HL-60/S4 treated with phorbol 12-myristate 13-acetate at 8.2 ng/mL for 4 days and 3 days (cell line): ENCODE results near the gene TREX2.

Experiments used
- in situ Hi-C: fragments of 300-500 bp; cut with MboI; formaldehyde crosslinking; loops from 2 replicates; pipeline ENCODE4 v1.15.0; 2022; ENCODE audit warnings: low sequenced_read_pairs

TREX2 gene

DNA sequence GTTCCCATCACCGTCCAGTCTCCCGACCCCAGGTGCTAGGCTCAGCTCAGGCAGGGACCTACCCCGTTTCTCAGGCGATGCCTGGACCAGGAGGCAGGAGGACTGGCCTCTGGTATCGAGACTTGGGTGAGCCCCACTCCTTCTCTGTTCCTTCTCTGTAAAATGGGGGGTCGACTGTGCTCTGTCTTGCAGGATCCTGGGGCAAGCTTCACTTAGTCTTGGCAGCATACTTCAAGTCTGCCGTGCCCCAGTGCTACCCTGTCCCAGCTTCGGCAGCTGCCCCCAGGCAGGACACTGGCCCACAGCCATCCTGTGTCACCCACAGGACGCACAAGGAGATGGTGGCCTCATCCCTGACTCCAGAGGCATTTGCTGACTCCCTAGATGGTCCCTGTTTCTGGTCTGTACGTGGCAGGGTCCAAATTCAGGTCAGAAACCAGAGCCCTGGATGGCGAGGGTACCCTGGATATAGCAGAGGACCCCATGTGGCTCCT is 31.6 kb upstream of the TREX2 start:
- in situ Hi-C loops, result loop anchor here (25.0 kb wide), 1 partner anchor 540 kb away; no protein-coding TSS in a partner anchor

DNA sequence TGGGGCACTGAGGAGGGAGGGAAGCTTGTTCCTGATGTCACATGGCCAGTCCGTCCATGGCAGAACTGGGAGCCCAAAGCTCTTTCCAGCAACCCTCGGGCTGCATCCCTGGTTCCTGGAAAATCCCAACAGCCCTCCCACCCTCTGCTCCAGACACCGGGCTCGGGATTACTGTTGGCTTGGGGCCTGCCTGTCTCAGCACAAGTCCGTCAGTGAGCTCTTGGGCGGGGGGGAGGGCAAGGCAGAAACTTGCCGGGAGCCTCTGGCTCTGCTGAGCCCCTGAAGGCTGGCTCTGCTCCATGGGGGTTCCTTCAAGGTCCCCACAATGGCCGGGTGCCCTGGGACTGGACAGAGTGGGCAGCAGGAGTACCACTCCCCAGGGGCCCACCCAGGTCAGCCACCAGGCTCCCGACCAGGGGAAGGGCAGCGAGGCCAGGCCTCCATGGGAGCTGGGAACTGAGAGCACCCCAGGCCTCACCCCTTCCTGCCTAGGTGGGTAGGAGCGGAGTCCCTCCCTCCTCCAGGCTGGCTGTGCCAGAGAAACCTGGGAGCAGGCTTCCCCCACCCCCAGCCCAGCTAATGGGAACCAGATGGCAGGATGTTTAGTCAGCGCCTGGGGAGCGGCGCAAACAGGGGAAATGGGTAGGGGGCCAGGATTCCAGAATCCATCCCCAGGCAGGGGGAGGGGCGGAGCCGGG is 31.0 kb upstream of the TREX2 start:
- in situ Hi-C loops, result loop anchor here (25.0 kb wide), 1 partner anchor 540 kb away; no protein-coding TSS in a partner anchor

DNA sequence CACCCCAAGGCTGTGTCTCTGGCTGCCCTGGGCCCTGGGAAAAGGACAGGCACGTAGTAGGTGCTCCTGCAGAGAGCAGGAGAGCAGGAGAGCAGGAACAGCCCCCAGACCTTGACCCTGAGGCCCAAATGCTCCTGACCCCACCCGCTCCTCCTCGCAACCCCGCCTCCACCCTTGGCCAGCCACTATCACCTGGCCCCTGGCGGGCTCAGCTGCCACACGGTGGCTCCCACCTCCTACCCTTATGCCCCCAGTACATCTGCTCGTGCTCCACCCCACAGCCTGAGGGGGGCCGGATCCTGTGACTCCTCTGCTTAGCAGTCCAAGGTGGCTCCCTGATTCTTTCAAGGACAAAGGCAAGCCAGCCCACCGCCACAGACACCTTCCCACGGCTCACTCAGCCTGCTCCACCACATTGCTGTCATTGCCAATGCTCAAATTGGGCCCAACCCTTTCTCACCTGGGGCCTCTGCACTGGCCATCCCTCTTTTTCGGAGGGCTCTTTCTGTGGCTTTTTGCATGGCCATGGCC is 30.0 kb upstream of the TREX2 start:
- in situ Hi-C loops, result loop anchor here (25.0 kb wide), 1 partner anchor 539 kb away; no protein-coding TSS in a partner anchor

DNA sequence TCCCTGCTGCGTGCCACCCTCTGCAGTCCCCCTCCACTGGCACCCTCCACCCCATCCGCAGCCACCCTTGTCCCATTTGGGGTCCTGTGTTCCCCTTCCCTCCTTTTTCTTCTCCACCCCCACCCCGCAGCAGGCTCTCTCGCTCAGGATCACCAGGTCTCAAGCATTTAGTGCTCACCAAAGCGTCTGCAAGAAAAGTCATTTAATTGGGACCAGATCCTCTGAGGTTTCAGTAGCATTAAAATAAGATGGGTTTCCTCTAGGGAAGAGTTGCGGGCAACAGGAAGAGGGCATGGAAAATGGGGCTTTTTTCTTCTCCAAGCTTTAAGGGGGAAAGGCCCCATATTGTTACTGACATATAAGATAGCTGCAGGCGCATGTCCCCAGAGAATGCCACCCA is 29.4 kb upstream of the TREX2 start:
- in situ Hi-C loops, result loop anchor here (25.0 kb wide), 1 partner anchor 538 kb away; no protein-coding TSS in a partner anchor

DNA sequence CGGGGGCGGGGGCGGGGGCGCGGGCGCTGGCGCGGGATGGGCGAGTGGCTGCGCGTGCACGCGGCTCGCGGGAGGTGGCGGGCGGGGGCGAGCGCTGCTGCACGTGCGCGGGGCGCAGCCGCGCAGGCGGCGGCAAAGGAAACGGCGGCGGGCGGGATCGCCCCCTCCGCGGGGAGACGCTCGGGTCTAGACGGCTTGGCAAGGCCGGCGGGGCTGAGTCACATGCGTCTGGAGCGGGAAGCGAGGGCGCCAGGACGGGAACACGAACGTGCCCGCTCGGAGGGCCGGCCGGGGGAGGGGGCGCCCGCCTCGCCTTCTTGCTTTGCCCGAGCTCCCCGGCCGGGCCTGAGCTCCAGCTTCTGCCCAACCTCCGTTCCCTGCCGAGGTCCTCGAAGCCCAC is 28.9 kb upstream of the TREX2 start:
- in situ Hi-C loops, result loop anchor here (25.0 kb wide), 1 partner anchor 537 kb away; no protein-coding TSS in a partner anchor

DNA sequence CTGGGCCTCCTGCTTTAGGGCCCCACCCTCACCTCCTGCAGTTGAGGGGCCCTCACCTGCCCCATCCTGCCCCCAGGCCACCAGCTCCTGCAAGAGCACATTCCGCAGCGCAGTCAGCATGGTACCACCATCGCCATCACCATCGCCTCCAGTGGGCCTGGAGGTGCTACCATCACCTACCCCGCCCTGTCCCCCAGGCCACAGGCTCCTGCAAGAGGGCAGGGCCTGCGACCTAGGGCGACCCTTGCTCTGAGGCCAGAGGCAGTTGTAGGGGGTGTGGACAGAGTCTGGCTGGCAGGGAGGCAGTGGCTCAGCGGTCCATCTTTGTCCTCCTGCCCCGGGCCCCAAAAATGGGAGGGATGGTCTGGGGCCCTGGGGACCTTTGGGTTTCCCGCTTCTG is 28.4 kb upstream of the TREX2 start:
- in situ Hi-C loops, result no loop called here

DNA sequence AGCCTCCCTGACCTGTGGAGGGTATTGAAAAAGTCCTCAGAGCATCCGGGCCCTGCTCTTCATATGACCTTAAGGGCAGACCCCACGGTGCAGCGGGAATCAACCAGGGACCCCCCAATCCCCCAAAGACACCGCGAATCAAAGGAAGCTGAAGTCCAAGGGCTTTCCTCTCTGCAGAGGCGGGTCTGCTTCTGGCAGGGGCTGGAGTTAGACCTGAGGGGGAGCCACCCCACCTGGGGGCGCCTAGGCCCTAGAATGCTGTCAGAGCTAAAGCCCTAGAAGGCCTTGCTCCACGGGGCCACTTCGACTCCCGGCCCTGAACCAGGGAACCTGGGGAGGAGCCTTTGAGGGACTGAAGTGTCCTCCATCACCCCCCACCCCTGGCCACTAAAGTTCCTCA is 27.3 kb upstream of the TREX2 start:
- in situ Hi-C loops, result no loop called here

DNA sequence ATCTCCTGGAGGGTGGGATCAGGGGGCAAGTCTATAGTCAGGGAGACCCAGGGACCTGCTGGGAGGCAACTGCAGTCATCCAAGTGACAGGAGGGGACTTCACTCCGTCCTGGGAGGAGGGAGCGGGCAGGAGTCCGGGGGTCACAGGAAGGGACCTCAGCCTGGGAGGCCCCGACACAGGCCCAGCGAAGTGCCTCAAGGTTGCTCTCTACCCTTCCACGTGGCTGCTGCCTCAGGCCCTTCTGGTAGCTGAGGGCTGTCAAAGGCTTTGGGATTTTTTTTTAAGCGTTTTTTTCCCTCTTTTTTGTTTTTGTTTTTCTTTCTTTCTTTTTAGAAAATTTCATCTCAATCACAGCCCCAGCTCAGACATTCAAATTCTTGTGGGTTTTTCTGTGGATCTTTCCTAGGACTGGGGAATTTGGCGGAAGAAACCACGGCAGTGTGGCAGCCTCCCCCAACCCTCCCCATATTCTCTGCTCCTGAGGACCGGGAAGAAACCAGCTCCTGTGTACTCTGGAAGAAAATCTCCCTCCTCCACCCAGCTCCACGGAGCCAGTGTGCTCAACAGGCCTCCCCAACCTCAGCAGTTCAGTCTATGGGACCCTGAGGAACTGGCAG is 25.9 kb upstream of the TREX2 start:
- in situ Hi-C loops, result no loop called here

DNA sequence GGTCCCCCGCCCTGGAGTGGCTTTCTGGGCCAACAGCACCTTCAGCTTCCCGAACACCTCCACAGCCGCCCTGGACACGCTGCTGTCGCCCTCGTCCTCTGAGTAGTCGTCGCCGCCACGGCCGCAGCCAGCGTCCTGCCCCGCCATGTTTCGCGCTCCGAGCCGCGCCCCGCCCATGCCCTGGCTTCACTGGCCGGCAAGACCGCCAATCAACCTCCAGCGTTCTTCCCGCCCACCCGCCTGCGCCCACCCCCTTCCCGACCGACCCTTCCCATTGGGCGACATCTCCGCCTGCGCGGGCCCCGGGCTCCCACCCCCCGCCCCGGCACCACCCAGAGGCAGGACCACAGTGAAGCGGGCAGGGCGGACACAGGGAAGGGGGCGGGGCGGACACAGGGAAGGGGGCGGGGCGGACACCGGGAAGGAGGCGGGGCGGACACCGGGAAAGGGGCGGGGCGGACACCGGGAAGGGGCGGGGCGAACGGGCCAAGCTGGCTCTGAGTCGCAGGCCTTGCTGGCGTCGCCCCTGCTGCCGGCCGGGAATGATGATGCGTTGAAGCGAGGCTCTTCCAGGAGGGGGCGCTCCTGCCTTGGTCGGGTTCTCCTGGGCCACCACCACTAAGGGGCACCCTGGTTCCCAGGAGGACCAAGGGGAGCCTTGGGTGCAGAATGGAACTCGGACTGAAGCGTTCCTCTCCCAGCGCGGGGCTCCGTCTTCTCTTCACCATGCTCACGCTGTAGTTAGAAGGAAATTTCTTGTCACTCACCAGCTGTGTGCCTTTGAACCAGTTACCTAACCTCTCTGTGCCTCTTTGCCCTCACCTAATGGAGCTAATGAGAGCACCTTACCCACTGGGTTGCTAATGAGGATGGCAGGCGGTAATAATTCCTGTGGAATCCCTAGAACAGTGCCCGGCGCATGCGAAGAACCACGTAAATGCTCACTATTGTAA is 24.8 kb upstream of the TREX2 start, which contains the start of gene HAUS7:
Gene HAUS7 (minus strand): TSS at position 166 of the 953 bp plus-strand sequence. CDS start 19 bp downstream, at position 147.
- in situ Hi-C loops, result no loop called here

DNA sequence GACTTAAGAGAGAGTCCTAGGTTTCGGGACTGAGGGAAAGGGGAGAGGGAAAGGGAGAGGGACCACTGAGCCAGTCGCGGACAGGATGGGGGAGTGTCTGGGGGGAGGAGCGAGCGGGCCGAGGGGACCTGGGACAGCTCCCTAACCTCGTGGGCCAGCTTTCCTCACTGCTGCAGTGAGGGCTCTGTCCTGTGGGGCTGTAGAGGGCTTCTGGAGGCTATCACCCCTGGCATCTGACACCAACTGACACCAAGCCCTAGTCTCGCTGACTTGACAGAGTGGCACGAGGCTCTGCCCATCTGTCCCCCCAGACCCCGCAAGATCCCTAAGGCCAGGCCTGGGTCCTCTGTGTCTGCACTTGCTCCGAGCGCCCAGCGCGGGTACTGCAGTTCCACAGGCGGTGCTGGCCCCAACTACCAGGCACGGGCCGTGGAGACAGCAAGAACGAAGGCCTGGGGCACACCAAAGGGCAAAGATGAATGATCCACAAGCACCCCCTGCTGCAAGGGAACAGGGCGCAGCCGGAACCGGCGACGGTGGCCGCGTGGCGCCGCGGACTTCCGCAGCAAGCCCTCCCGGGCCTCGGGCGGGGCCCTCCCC is 24.1 kb upstream of the TREX2 start:
- in situ Hi-C loops, result no loop called here

DNA sequence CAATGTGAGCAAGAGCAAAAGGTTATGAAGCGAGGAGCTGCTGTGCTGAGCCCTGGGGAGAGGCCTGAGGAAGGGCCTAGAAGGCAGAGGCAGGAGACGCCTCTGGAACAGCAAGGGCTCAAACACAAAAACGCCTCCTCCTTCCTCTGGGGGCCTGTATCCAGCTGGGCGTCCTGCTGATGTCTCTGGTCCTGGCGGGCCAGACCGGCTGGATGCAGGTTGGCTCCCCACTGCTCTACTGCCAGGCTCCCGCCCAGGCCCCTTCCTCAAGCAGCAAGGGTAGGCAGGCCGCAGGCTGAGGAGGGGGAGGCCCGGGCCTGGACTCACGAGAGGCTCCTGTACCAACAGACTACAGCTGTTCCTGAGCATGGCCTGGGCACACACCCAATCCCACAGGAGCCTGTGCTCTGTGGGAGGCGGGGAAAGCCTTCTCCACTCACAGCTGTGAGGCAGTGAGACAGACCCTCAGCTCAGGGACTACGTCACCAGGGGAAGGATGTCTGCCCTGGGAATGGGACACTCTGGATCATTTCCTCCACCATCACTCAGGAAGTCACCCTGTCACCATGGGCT is 22.2 kb upstream of the TREX2 start:
- in situ Hi-C loops, result no loop called here

DNA sequence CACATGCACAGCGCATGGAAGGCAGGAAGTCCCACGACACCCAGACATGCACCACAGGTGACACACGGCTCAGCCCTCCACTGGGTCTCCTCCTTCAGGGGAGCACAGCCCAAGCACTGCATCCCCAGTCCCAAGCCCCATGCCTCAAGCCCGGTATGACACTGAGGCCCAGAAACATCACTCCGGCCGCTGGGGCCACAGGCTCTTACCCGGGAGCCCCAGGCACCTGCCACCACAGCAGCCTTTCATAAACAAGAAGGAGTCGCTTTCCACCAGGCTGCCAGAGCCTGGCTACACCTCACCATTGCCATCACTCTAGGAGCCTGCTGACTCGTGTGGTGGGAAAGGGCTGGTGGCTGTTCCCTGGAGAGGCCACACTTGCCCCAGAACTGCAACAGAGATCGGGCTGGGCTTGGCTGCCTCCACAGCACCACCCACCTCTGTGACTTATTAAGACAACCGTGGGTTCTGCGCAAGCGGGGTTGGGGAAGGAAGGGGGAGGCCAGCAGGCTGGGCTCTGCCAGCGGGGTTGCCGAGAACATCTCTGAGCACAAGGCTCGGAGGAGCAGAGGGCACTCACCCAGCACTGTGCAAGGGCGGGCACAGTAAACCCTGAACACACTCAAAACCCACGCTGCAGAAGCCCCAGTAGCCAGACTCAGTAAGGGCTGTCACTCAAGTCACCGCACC is 20.0 kb upstream of the TREX2 start:
- in situ Hi-C loops, result no loop called here

DNA sequence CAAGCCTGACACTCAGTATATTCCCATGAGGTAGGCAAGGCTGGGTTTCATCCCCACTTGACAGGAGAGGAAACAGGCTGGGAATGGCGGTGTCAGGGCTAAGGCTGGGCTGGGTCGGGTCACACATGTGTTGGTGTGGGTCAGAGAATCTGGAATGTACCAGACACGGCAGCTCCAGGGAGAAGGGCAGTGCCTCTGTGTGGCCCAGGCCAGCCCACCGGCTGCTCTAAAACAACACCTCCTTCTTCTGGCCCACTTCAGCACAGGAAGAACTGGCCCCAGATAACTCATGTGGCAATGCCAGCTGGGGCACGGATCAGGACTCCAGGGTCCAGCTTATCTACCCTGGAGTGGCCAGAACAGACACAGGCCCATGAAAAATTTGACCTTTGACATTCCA is 18.3 kb upstream of the TREX2 start:
- in situ Hi-C loops, result no loop called here

DNA sequence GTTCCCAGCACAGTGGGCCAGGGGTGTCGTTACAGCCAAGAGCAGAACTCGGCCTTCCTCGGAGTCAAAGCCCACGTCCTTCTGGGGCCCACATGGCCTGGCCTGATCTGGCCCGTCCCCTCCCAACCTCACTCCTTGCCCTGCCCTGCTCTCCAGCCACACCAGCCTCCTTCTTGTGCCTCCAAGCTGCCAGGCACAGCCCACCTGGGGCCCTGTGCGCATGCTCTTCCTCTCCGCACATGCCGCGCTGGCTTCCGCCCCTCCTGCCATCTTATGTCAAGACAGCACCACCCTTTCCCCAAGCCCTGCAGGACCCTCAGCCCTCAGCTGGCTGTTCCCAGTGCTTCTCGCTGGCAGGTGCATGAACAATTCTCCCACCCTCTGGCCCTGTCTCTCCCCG is 17.7 kb upstream of the TREX2 start:
- in situ Hi-C loops, result no loop called here

DNA sequence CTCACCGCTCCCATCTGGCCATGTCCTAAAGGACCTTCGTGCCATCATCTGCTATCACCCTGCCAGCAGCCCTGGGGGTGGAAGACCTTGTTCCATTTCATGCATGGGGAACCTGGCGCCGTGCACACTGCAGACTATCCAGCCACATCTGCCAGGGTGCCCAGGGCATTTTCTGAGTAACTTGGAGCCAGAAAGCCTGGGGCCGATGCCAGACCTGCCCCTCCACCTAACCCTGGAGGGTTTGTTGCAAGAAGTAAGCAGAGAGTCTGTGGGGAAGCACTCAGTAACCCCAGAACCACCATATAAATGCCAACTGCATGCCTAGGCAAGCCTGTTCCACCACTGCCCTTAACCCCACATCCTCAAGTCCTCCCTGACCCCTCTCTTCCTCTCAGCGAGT is 17.2 kb upstream of the TREX2 start:
- in situ Hi-C loops, result no loop called here

DNA sequence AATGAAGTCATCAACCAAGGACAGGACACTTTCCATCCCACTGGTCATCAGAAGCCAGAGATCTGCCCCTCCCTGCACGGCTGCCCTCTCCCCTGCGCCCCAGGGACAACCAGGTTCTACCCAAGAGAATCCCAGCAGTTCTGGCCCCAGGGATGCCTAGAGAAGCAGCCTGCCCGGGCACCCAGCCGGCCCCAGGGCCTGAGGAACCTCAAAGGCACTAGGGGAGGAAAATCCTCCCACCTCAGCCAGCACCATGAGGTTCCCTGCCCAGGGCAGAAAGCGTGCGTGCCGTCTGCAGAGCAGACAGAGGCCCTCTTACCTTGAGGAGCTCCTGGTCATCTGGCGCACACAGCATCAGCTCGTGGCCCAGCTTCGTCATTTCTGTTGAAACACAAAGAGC is 16.4 kb upstream of the TREX2 start:
- in situ Hi-C loops, result no loop called here

DNA sequence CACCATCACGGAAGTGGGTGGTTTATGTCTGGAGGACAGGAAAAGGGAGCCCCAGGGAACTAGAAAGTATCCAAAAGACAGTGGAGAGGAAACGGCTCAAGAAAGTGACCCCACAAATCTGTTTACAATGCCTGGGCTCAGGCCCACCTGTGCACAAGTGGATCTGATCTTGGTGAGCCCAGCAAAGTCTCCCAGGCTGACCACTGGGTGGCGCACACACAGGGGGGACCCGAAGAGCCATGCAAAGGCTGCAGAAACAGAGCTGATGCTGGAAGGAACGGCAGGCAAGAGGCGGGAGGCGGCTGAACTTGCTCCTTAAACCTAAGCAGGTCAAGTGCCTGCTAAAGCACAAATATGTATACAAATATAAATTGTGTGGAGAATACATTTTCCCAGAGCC is 15.0 kb upstream of the TREX2 start:
- in situ Hi-C loops, result no loop called here

DNA sequence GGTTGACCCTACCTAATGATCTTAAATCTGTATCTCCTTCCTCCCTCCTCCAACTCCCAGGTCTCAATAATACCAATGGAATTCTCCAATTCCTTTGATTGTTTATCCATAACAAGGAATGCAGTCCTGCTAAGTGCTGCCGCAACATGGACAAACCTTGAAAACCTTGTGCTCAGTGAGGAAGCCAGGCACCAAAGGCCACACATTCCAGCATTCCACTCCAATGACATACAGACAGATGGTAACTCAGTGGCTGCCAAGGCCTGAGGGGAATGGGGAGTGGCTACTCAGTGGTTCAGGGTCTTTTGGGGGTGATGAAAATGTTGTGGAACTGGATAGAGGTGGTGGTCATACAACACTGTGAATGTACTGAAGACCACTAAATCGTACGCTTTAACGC is 14.1 kb upstream of the TREX2 start:
- in situ Hi-C loops, result no loop called here

DNA sequence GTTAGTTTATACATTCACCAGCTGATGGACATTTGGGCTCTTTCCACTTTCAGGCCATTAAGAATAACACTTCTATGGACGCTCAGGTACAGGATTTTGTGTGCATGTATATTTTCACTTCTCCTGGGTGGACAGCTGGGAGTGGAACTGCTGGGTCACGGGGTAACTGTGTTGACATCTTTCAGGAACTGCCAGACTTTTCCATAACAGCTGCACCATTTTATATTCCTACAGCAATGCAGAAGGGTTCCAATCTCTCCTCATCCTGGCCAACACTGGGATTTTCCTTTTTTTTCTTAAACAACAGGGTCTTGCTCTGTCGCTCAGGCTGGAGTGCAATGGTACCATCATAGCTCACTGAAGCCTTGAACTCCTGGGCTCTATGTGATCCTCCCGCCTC is 12.6 kb upstream of the TREX2 start:
- in situ Hi-C loops, result no loop called here
